Karpas-422 (cell line): ENCODE results near the gene BTG1. TPM values are rescaled to one million over a fixed set of nuclear protein-coding genes. Genes with fewer than 3 reads are reported as not detected.

Source experiments
- DNase-seq: peaks from one replicate; pipeline ENCODE4 v3.0.0-alpha.2; 2015
- H2AFZ ChIP-seq: fragments of 200-600 bp; sonication (generic); 2 replicates; pipeline ENCODE4 v1.6.1; 2014; ENCODE audit warnings: antibody characterized with exemption, low read length, mixed read lengths
- H3K27ac ChIP-seq: fragments of 200-600 bp; sonication (generic); 2 replicates; pipeline ENCODE4 v1.5.1; 2014; ENCODE audit warnings: mild to moderate bottlenecking, low read length, moderate library complexity
- H3K27me3 ChIP-seq: fragments of 200-600 bp; sonication (generic); 2 replicates; pipeline ENCODE4 v1.6.1; 2014; ENCODE audit warnings: low read length, mixed read lengths
- H3K36me3 ChIP-seq: fragments of 200-600 bp; sonication (generic); 2 replicates; pipeline ENCODE4 v1.6.1; 2014; ENCODE audit warnings: low read length, mixed read lengths; ENCODE audit not compliant: insufficient read depth
- H3K4me1 ChIP-seq: fragments of 200-600 bp; sonication (generic); 2 replicates; pipeline ENCODE4 v1.6.1; 2014; ENCODE audit warnings: mild to moderate bottlenecking, low read length, mixed read lengths
- H3K4me2 ChIP-seq: fragments of 200-600 bp; sonication (generic); 2 replicates; pipeline ENCODE4 v1.6.1; 2014; ENCODE audit warnings: low read length, low read depth, mild to moderate bottlenecking; ENCODE audit not compliant: poor library complexity, severe bottlenecking
- H3K4me3 ChIP-seq: fragments of 200-600 bp; sonication (generic); 2 replicates; pipeline ENCODE4 v1.5.1; 2014; ENCODE audit warnings: mild to moderate bottlenecking, antibody characterized with exemption, low read length, mixed read lengths
- H3K79me2 ChIP-seq: fragments of 200-600 bp; sonication (generic); 2 replicates; pipeline ENCODE4 v1.6.1; 2014; ENCODE audit warnings: mild to moderate bottlenecking, low read length, mixed read lengths
- H3K9ac ChIP-seq: fragments of 200-600 bp; sonication (generic); 2 replicates; pipeline ENCODE4 v1.6.0; 2014; ENCODE audit warnings: low read length
- H3K9me2 ChIP-seq: fragments of 200-600 bp; sonication (generic), shearing (Covaris generic); replicated peaks from 2 replicates; pipeline ENCODE4 v1.6.0; 2014; ENCODE audit warnings: mild to moderate bottlenecking, low read length, moderate library complexity; ENCODE audit not compliant: insufficient read depth
- H3K9me3 ChIP-seq: fragments of 300-700, 200-600 bp; sonication (generic); 2 replicates; pipeline ENCODE4 v1.6.1; 2014; ENCODE audit warnings: low read length, mixed read lengths
- H4K20me1 ChIP-seq: fragments of 200-600 bp; sonication (generic); 2 replicates; pipeline ENCODE4 v1.6.1; 2014; ENCODE audit warnings: mild to moderate bottlenecking, antibody characterized with exemption, low read length, low read depth; ENCODE audit not compliant: insufficient read depth
- total RNA-seq: library from RNA; depleted of rRNA; stranded (reverse); fragments of >200 nt; shearing (Covaris generic); gene quantifications from 2 replicates; pipeline ENCODE4 v1.2.3, GENCODE V29; 2014; ENCODE audit warnings: low replicate concordance; rRNA removed

The BTG1 gene, protein sequence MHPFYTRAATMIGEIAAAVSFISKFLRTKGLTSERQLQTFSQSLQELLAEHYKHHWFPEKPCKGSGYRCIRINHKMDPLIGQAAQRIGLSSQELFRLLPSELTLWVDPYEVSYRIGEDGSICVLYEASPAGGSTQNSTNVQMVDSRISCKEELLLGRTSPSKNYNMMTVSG
- 6.8 and 12.4 TPM in 2 replicates for total RNA-seq

DNA sequence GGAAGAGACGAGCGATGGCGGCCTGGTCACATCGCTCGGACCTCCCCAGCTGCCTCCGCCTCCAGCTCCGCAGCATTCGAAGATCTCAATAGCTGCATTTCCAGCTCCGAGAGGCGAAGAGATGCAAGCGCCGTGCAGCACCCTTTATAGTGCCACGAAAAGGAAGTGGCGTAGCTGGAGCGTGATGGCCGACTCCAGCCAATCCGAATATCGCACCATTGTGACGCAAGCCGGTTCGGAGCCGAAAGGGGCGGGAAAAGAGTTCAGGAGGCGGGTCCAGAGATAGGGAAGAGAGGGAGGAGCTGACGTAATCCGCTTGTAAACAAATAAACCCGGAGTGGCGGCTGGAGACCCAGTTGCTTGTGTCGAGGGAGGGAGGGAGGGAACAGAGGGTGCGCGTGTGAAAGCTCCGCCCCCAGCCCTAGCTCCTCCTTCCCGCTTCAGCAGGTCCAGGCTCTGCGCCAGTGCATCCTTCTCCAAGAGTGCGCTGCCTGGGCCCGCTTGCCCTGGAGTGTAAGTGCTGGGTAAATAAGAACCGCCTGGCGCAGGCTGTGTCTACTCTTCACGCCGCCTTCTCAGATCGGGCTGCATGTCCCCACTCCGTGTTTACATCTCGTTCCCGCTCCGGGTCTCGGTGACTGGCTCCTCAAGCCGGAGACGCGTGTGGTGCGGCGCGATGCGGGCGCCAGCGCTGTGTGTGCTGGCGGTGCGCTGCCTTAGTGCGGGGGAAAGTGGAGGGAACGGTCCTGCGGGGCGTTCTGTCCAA lies at the start of gene BTG1:
Gene BTG1 (minus strand): TSS at position 116 of the 766 bp plus-strand sequence. CDS start 311 bp downstream, outside the sequence.
- peak within 1 kb of the TSS; percentile 97 for H2AFZ ChIP-seq
- peak within 1 kb of the TSS; percentile 35; the same call in 1 of the 2 replicates for H3K27ac ChIP-seq
- no peaks in the 10 kb centered on the region for H3K27me3 ChIP-seq
- H3K9me3 ChIP-seq, result no peaks in the 10 kb centered on the region
- peak within 1 kb of the TSS; percentile 79 for H3K4me3 ChIP-seq
- peaks cover 35% of the 10 kb centered on the region for H3K79me2 ChIP-seq
- peak within 1 kb of the TSS; percentile 85 for H3K9ac ChIP-seq
- no peaks in the 10 kb centered on the region for H3K9me2 ChIP-seq
- peaks cover 26% of the 10 kb centered on the region; the same call in 1 of the 2 replicates for H4K20me1 ChIP-seq
- peaks cover 49% of the 10 kb centered on the region for H3K4me1 ChIP-seq
- peak; percentile 100 for DNase-seq
- H3K36me3 ChIP-seq, result peaks cover 19% of the 10 kb centered on the region
- H3K4me2 ChIP-seq, result peak within 1 kb of the TSS; percentile 78

DNA sequence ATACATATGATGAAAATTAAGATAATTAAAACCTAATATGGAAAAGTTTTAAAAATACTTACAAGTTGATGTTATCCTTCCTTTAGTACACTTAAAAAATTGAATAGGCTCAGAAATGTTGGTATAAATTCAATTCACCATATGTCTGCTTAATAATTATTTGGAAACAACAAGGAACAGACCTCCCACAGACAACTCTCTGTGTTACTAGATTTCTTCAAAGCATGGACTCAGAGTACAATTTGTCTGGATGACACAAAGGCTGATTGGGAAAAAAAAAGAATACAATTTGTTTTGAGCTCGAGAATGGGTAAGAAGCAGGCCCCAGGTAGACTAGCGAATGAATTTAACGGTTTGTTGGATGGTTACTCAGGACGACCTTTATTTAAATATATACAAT lies 48.9 kb upstream of the BTG1 start:
- Histone ChIP-seq H3K36me3 (no peaks in the 10 kb centered on the region), H3K9ac (no peak overlapping the region), H3K9me3 (no peaks in the 10 kb centered on the region), H3K27me3 (no peaks in the 10 kb centered on the region; the same call in 1 of the 2 replicates), H3K4me3 (no peak overlapping the region), H2AFZ (no peak overlapping the region), H3K4me2 (no peak overlapping the region), H3K4me1 (no peaks in the 10 kb centered on the region), H3K79me2 (no peaks in the 10 kb centered on the region), H3K27ac (no peak overlapping the region), H3K9me2 (no peaks in the 10 kb centered on the region), H4K20me1 (no peaks in the 10 kb centered on the region)
- DNase-seq, result no peak

DNA sequence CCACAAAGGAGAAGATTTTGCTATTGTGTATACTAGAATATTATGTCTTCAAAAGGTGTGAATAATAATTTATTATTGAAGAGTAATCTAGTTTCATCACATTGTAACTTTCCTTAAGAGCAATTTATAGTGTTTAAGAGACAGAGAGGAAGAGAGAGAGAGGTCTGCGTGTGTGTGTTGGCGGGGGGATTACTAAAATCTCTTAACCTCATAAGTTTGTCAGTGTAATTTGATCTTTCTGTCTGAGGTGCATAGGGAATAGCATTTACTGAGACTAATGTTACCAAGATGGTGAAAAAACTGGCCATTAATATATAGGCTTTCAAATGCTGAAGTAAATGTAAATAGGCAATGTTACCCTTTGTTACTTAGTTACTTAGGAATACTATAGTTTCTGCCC lies 48.2 kb upstream of the BTG1 start:
- DNase-seq, result no peak
- Histone ChIP-seq H3K9ac (no peak overlapping the region), H3K4me1 (no peaks in the 10 kb centered on the region), H2AFZ (no peak overlapping the region), H3K4me3 (no peak overlapping the region), H3K36me3 (no peaks in the 10 kb centered on the region), H3K9me3 (no peaks in the 10 kb centered on the region), H3K27me3 (no peaks in the 10 kb centered on the region; the same call in 1 of the 2 replicates), H3K9me2 (no peaks in the 10 kb centered on the region), H4K20me1 (no peaks in the 10 kb centered on the region), H3K4me2 (no peak overlapping the region), H3K27ac (no peak overlapping the region), H3K79me2 (no peaks in the 10 kb centered on the region)

DNA sequence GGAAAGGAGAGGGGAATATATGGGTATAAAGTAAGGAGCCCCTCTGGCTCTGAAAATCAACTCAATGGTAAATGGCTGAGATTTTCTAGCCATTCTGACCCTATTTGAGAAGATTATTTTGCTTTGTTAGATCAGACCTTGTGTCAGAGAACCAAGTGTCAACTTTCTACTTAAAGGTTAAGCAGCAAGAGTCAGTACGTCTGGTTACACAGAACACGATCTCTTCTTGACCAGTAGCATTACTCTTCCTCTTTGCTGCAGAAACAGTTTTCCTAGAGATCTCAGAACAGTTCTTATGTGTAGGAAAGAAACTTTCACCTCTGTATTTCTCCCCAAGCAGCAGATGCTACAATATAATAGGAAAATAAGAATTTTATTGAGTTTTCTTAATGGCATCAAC lies 47.4 kb upstream of the BTG1 start:
- H4K20me1 ChIP-seq, result no peaks in the 10 kb centered on the region
- no peak overlapping the region for H3K9ac ChIP-seq
- no peak overlapping the region for H3K27ac ChIP-seq
- DNase-seq, result no peak
- H3K36me3 ChIP-seq, result no peaks in the 10 kb centered on the region
- H3K4me2 ChIP-seq, result no peak overlapping the region
- H2AFZ ChIP-seq, result no peak overlapping the region
- no peaks in the 10 kb centered on the region for H3K4me1 ChIP-seq
- H3K9me2 ChIP-seq, result no peaks in the 10 kb centered on the region
- H3K79me2 ChIP-seq, result no peaks in the 10 kb centered on the region
- H3K9me3 ChIP-seq, result no peaks in the 10 kb centered on the region
- H3K4me3 ChIP-seq, result no peak overlapping the region
- H3K27me3 ChIP-seq, result no peaks in the 10 kb centered on the region; the same call in 1 of the 2 replicates

DNA sequence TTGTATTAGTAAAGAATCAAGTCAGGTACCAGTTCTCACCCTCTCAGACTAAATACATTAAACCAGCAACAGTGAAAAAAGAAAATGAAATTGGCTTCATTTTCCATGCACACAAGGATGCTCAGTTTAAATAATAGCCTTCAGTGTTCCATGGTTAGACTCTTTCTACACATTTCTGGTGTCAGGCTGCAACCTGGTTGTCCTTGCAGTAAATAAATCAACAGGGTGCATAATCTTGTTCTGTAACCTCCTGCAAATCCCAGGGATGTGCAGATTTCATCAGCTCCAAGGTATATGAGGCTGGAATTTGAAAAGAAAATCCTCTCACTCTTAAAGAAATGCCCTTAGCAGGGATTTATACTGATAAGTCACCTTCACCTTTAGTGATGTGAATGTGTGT lies 46.7 kb upstream of the BTG1 start:
- Histone ChIP-seq H3K79me2 (no peaks in the 10 kb centered on the region), H3K4me2 (no peak overlapping the region), H3K9me2 (no peaks in the 10 kb centered on the region), H3K27ac (no peak overlapping the region), H2AFZ (no peak overlapping the region), H3K36me3 (no peaks in the 10 kb centered on the region), H3K27me3 (no peaks in the 10 kb centered on the region; the same call in 1 of the 2 replicates), H3K9me3 (no peaks in the 10 kb centered on the region), H4K20me1 (no peaks in the 10 kb centered on the region), H3K9ac (no peak overlapping the region), H3K4me1 (no peaks in the 10 kb centered on the region), H3K4me3 (no peak overlapping the region)
- DNase-seq, result no peak

DNA sequence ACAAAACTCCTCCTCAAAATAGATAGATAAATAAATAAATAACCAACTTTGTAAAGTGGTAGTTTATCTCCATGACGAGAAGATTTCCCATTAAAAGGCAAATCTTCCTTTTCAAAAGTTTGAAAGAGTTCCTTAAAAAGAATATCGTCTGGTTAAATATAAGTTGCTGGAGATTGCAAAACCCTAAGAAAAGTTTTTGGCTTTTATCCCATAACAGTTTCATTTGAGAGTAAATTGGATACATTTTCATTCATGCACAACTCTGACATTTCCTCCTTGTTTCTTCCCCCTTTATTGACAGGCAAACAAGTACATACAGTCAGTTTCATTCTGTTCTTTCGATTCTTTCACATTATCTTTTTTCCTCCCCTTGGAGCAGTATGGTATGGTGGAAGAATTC lies 45.4 kb upstream of the BTG1 start:
- no peaks in the 10 kb centered on the region for H3K4me1 ChIP-seq
- H3K9me3 ChIP-seq, result no peaks in the 10 kb centered on the region
- H3K4me2 ChIP-seq, result no peak overlapping the region
- H3K9ac ChIP-seq, result no peak overlapping the region
- H3K79me2 ChIP-seq, result no peaks in the 10 kb centered on the region
- no peaks in the 10 kb centered on the region for H4K20me1 ChIP-seq
- DNase-seq, result no peak
- no peaks in the 10 kb centered on the region for H3K27me3 ChIP-seq
- H3K4me3 ChIP-seq, result no peak overlapping the region
- no peak overlapping the region for H3K27ac ChIP-seq
- H3K9me2 ChIP-seq, result no peaks in the 10 kb centered on the region
- no peaks in the 10 kb centered on the region for H3K36me3 ChIP-seq
- no peak overlapping the region for H2AFZ ChIP-seq

DNA sequence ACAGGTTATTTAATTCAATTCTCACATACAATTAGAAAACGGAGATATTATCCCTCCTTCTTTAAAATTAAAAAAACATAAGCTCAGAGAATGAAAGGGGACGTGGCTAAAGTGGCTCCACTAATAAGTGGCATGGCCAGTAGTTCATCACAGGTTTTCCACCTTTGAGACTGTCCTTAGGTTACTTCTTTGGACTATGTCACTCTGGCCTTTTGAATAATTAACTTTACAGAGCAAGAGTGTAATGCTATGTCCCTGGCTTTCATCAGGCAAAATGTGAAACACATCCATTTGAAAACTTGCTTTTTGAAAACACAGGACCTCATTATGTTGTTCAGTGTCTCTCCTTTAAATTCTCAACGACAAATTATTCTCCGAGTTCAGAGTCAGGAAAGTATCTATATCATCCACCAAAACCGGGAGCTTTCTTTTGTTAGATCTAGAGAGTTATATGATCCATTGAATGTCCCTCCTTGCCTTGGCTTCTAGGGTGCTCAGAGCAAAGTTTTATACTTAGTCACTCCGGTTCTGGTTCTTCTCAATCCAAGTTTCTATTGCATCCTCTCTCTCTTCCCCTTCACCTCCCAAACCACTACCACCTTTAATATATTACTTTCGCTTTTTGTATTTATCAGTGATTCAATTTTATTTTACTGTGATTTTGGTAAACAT lies 43.0 kb upstream of the BTG1 start:
- Histone ChIP-seq H4K20me1 (no peaks in the 10 kb centered on the region), H3K9me2 (no peaks in the 10 kb centered on the region), H3K4me3 (no peak overlapping the region), H3K4me2 (no peak overlapping the region), H3K36me3 (no peaks in the 10 kb centered on the region), H3K9ac (no peak overlapping the region), H3K4me1 (no peaks in the 10 kb centered on the region), H2AFZ (no peak overlapping the region), H3K27me3 (no peaks in the 10 kb centered on the region), H3K9me3 (no peaks in the 10 kb centered on the region), H3K79me2 (no peaks in the 10 kb centered on the region), H3K27ac (no peak overlapping the region)
- DNase-seq, result no peak

DNA sequence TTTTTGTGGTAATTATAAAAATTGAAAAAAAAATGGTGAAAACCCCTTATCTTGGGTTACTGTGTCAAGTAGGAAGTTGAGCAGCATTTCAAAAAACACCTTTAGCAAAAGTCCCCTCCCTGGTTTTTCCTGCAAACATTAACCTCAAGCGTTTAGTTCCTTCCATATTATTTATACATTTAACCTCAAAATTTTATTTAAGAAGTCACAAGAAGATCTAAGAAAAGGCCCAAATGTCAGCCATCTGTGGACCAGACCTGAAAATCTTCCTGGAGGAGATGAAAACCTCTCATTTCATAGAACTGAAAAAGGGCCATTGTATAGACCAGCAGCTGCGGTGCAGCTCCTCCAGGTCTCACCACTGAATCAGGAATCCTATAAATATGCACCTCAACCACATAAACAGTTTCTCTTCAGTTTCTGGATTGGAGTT lies 40.4 kb upstream of the BTG1 start:
- H3K9me3 ChIP-seq, result no peaks in the 10 kb centered on the region
- DNase-seq, result no peak
- no peaks in the 10 kb centered on the region for H3K27me3 ChIP-seq
- no peak overlapping the region for H3K4me2 ChIP-seq
- H3K4me3 ChIP-seq, result no peak overlapping the region
- H4K20me1 ChIP-seq, result no peaks in the 10 kb centered on the region
- no peak overlapping the region for H3K27ac ChIP-seq
- H3K4me1 ChIP-seq, result no peaks in the 10 kb centered on the region
- H2AFZ ChIP-seq, result no peak overlapping the region
- H3K36me3 ChIP-seq, result no peaks in the 10 kb centered on the region
- no peaks in the 10 kb centered on the region for H3K79me2 ChIP-seq
- H3K9me2 ChIP-seq, result no peaks in the 10 kb centered on the region
- no peak overlapping the region for H3K9ac ChIP-seq
